Keratinocyte (primary cell): ENCODE measurements around the gene TIGD6. TPM values are rescaled to one million over a fixed set of nuclear protein-coding genes. Genes with fewer than 3 reads are reported as not detected.

Source experiments
- DNase-seq: peaks from one replicate; pipeline ENCODE4 v3.0.0-alpha.2; 2011; ENCODE audit warnings: low read depth, missing footprints, low spot score
- FAIRE-seq: peaks from 2 replicates; lab custom pipeline; 2011; peaks lifted over from hg19 to GRCh38; lab: Jason Lieb, UNC
- H2AFZ ChIP-seq: 2 replicates; pipeline ENCODE4 v1.6.0; 2012; ENCODE audit warnings: low read length, control low read depth, inconsistent platforms; ENCODE audit not compliant: control insufficient read depth
- H3K27ac ChIP-seq: 2 replicates; pipeline ENCODE4 v1.5.1; 2011; ENCODE audit warnings: low read length; ENCODE audit not compliant: control insufficient read depth, insufficient read depth
- H3K27me3 ChIP-seq: 3 replicates; pipeline ENCODE4 v1.6.0; 2011; ENCODE audit warnings: low read length; ENCODE audit not compliant: control insufficient read depth, insufficient read depth; ENCODE audit errors: extremely low read depth
- H3K36me3 ChIP-seq, 2 experiments: 2 replicates in 1 of 2; 3 replicates in 1 of 2; pipeline ENCODE4 v1.5.1; 2011; ENCODE audit warnings: low read length in 2 of 2, mild to moderate bottlenecking in 1 of 2; ENCODE audit not compliant: control insufficient read depth in 2 of 2, insufficient read depth in 2 of 2; ENCODE audit errors: extremely low read depth in 1 of 2
- H3K4me1 ChIP-seq: 3 replicates; pipeline ENCODE4 v1.5.1; 2011; ENCODE audit warnings: low read length; ENCODE audit not compliant: control insufficient read depth, insufficient read depth; ENCODE audit errors: extremely low read depth
- H3K4me2 ChIP-seq: 3 replicates; pipeline ENCODE4 v1.6.0; 2011; ENCODE audit warnings: low read depth, low read length; ENCODE audit not compliant: control insufficient read depth, insufficient read depth; ENCODE audit errors: extremely low read depth
- H3K4me3 ChIP-seq, 3 experiments: fragments of 200-600 bp in 1 of 3; sonication (generic) in 1 of 3; 2 replicates in 2 of 3; 3 replicates in 1 of 3; pipeline ENCODE4 v1.5.1; 2011 to 2016; ENCODE audit warnings: low read length in 3 of 3, mild to moderate bottlenecking in 3 of 3, control low read depth in 2 of 3, inconsistent platforms in 1 of 3, low read depth in 1 of 3, mixed read lengths in 1 of 3, mixed run types in 1 of 3, moderate library complexity in 1 of 3; ENCODE audit not compliant: control insufficient read depth in 2 of 3, insufficient read depth in 2 of 3; ENCODE audit errors: extremely low read depth in 1 of 3
- H3K79me2 ChIP-seq: 2 replicates; pipeline ENCODE4 v1.6.0; 2012; ENCODE audit warnings: low read length; ENCODE audit not compliant: control insufficient read depth, insufficient read depth
- H3K9ac ChIP-seq: 3 replicates; pipeline ENCODE4 v1.6.0; 2011; ENCODE audit warnings: low read length; ENCODE audit not compliant: control insufficient read depth, insufficient read depth; ENCODE audit errors: extremely low read depth
- H3K9me1 ChIP-seq: 3 replicates; pipeline ENCODE4 v1.6.0; 2011; ENCODE audit warnings: low read length; ENCODE audit not compliant: control insufficient read depth, insufficient read depth; ENCODE audit errors: extremely low read depth
- H3K9me3 ChIP-seq: 2 replicates; pipeline ENCODE4 v1.5.1; 2012; ENCODE audit warnings: low read depth, low read length; ENCODE audit not compliant: control insufficient read depth
- H4K20me1 ChIP-seq: 3 replicates; pipeline ENCODE4 v1.6.0; 2011; ENCODE audit warnings: low read length; ENCODE audit not compliant: control insufficient read depth, insufficient read depth; ENCODE audit errors: extremely low read depth
- EZH2 ChIP-seq: IDR thresholded peaks from one replicate; pipeline ENCODE4 v1.6.1; 2012; ENCODE audit warnings: inconsistent platforms, mild to moderate bottlenecking, low read length, moderate library complexity
- dilution Hi-C: fragments of 300-500 bp; cut with MboI; formaldehyde crosslinking; loops from one replicate; pipeline ENCODE4 v1.7.0; 2020; ENCODE audit warnings: low sequenced_read_pairs; ENCODE audit not compliant: extremely low pct_ligation_motif_present
- polyA plus RNA-seq, 5 experiments: library from polyadenylated mRNA; depleted of rRNA in 3 of 5; stranded (reverse) in 3 of 5; stranded (forward) in 1 of 5; unstranded in 1 of 5; fragments of >200 nt; gene quantifications; 1 replicate in 1 of 5; 2 replicates in 3 of 5; 3 replicates in 1 of 5; pipeline versions ENCODE4 v1.2.1 to v1.2.3, GENCODE V29; 2011 to 2012; ENCODE audit warnings: missing spikeins in 2 of 5, low read depth in 1 of 5, low replicate concordance in 1 of 5
- TF ChIP-seq, protein P1 (sequence below), 3 experiments: IDR thresholded peaks in 1 of 3; conservative IDR thresholded peaks in 1 of 3; optimal IDR thresholded peaks in 1 of 3; 2 replicates in 2 of 3; 3 replicates in 1 of 3; pipeline versions ENCODE3 to v1.5.1; 2011; ENCODE audit warnings: low read length in 3 of 3, mild to moderate bottlenecking in 3 of 3, moderate library complexity in 2 of 3, control low read depth in 1 of 3, inconsistent platforms in 1 of 3; ENCODE audit not compliant: insufficient read depth in 2 of 3; ENCODE audit errors: extremely low read depth in 1 of 3

TIGD6 gene
- polyA plus RNA-seq, 1 donor (not counting 4 experiments of a cell fraction or from before 2014, with no cell fraction given): 4.1 TPM

DNA sequence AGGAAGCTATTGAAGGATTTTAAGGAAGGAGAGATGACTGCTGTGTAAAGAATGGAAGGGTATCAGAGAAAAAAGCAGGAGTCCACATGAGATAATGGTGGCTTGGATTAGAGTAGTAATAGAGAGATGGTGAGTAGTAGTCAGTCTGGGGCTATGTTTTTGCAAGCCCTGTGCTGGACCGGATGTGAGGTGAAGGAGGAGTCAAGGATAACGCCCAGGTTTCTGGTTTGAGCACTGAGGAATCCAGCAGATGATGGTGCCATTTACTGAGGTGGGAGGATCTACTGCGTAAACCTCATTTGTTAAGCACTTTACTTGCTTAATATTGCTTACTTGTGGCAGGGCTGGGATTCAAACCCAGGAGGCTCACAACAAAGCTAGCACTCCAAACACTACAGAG lies 1.1 kb downstream of the TIGD6 start:
- Histone ChIP-seq H3K4me2 (peak overlapping the region; percentile 84), H4K20me1 (peaks cover 5% of the 10 kb centered on the region), H3K4me3 (peak overlapping the region; percentile 88 to 98 (median 96)), H3K27me3 (no peaks in the 10 kb centered on the region), H3K27ac (peak overlapping the region; percentile 90), H2AFZ (peak overlapping the region; percentile 35), H3K79me2 (peaks cover 32% of the 10 kb centered on the region), H3K36me3 (peaks cover 7% of the 10 kb centered on the region in 2 experiments), H3K9me1 (no peaks in the 10 kb centered on the region), H3K4me1 (peaks cover 29% of the 10 kb centered on the region), H3K9me3 (no peaks in the 10 kb centered on the region), H3K9ac (peak overlapping the region; percentile 94)
- no peak for DNase-seq
- peak; percentile 57 for FAIRE-seq
- no peak for TF ChIP-seq EZH2
- TF ChIP-seq, protein P1, sequence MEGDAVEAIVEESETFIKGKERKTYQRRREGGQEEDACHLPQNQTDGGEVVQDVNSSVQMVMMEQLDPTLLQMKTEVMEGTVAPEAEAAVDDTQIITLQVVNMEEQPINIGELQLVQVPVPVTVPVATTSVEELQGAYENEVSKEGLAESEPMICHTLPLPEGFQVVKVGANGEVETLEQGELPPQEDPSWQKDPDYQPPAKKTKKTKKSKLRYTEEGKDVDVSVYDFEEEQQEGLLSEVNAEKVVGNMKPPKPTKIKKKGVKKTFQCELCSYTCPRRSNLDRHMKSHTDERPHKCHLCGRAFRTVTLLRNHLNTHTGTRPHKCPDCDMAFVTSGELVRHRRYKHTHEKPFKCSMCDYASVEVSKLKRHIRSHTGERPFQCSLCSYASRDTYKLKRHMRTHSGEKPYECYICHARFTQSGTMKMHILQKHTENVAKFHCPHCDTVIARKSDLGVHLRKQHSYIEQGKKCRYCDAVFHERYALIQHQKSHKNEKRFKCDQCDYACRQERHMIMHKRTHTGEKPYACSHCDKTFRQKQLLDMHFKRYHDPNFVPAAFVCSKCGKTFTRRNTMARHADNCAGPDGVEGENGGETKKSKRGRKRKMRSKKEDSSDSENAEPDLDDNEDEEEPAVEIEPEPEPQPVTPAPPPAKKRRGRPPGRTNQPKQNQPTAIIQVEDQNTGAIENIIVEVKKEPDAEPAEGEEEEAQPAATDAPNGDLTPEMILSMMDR (optimal IDR thresholded peaks at IDR 0.05 in 1 of 3, IDR thresholded peaks at IDR 0.05 in 1 of 3, conservative IDR thresholded peaks at IDR 0.05 in 1 of 3; ENCODE audit: extremely low read depth in 1 of 3, insufficient read depth in 2 of 3, low read length in 3 of 3): no peak
- dilution Hi-C loops: no loop called here

DNA sequence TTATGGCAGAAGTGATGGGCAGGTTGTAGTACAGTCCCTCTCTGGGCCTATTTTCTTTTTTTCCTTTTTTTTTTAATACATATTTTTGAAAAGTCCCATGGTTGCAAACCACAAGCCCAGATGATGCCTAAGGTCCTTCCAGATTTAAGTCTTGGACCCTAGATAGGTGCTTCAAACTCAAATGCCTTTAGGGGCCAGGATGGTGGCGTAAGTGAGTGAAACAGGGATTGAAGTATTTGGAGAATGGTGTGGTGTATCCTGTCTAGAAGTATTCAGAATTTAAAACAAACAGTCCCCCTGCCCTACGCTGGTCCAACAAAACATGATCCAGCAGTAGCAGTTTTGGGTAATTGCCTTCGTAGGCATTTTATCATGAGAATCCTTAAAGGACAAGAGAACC lies 2.2 kb downstream of the TIGD6 start:
- Histone ChIP-seq H3K9me3 (no peaks in the 10 kb centered on the region), H4K20me1 (peaks cover 5% of the 10 kb centered on the region), H3K4me3 (no peak overlapping the region), H3K4me2 (no peak overlapping the region), H3K9ac (no peak overlapping the region), H3K27me3 (no peaks in the 10 kb centered on the region), H3K4me1 (peaks cover 29% of the 10 kb centered on the region), H3K9me1 (no peaks in the 10 kb centered on the region), H3K36me3 (peaks cover 7% of the 10 kb centered on the region in 2 experiments), H3K79me2 (peaks cover 27% of the 10 kb centered on the region), H2AFZ (no peak overlapping the region), H3K27ac (no peak overlapping the region)
- FAIRE-seq (no peak), DNase-seq (no peak)
- TF ChIP-seq EZH2: no peak
- TF ChIP-seq, protein P1 (optimal IDR thresholded peaks at IDR 0.05 in 1 of 3, IDR thresholded peaks at IDR 0.05 in 1 of 3, conservative IDR thresholded peaks at IDR 0.05 in 1 of 3; ENCODE audit: extremely low read depth in 1 of 3, insufficient read depth in 2 of 3, low read length in 3 of 3): no peak
- dilution Hi-C loops: no loop called here
